ENCODE results near the gene SPAG9. TPM values are rescaled to one million over a fixed set of nuclear protein-coding genes. Genes with fewer than 3 reads are reported as not detected.

Gene SPAG9
- total RNA-seq, 6 donors from 2014 or later = 87.5 to 233 (median 152) TPM

DNA sequence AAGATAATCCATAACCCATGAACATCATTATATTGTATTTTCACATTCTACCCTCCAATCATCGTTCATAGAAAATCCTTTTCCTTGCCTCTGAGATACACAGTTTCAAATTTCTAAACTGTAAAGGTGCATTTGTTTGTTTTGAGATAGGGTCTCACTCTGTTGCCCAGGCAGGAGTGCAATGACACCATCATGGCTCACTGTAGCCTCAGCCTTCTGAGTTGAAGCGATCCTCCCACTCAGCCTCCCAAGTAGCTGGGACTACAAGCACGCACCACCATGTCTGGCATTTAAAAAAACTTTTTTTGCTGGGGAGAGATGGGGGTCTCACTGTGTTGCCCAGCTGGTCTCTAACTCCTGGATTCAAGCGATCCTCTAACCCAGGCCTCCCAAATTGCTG is 196.4 kb downstream of the SPAG9 start:
- no peaks in the 10 kb centered on the region for H3K9me3 ChIP-seq
- no peaks in the 10 kb centered on the region for H3K27me3 ChIP-seq
- H3K4me1 ChIP-seq = peaks cover 7 to 16% (median 8%) of the 10 kb centered on the region in 4 donors
- 94% methylated on average over 4 of the region's 4 CpGs for WGBS, 2 donors
- ATAC-seq (ENCODE audit: low FRiP score in 2 of 2) (no peak), DNase-seq (no peak)
- H3K27ac ChIP-seq = no peak overlapping the region
- H3K4me3 ChIP-seq = no peak overlapping the region
- no peaks in the 10 kb centered on the region for H3K36me3 ChIP-seq
- no peak for TF ChIP-seq POLR2A (IDR thresholded peaks at IDR 0.05)
- TF ChIP-seq POLR2AphosphoS5 (IDR thresholded peaks at IDR 0.05) = no peak
- TF ChIP-seq, protein P1, sequence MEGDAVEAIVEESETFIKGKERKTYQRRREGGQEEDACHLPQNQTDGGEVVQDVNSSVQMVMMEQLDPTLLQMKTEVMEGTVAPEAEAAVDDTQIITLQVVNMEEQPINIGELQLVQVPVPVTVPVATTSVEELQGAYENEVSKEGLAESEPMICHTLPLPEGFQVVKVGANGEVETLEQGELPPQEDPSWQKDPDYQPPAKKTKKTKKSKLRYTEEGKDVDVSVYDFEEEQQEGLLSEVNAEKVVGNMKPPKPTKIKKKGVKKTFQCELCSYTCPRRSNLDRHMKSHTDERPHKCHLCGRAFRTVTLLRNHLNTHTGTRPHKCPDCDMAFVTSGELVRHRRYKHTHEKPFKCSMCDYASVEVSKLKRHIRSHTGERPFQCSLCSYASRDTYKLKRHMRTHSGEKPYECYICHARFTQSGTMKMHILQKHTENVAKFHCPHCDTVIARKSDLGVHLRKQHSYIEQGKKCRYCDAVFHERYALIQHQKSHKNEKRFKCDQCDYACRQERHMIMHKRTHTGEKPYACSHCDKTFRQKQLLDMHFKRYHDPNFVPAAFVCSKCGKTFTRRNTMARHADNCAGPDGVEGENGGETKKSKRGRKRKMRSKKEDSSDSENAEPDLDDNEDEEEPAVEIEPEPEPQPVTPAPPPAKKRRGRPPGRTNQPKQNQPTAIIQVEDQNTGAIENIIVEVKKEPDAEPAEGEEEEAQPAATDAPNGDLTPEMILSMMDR (IDR thresholded peaks at IDR 0.05) = no peak
- no peak for TF ChIP-seq EP300 (IDR thresholded peaks at IDR 0.05)

DNA sequence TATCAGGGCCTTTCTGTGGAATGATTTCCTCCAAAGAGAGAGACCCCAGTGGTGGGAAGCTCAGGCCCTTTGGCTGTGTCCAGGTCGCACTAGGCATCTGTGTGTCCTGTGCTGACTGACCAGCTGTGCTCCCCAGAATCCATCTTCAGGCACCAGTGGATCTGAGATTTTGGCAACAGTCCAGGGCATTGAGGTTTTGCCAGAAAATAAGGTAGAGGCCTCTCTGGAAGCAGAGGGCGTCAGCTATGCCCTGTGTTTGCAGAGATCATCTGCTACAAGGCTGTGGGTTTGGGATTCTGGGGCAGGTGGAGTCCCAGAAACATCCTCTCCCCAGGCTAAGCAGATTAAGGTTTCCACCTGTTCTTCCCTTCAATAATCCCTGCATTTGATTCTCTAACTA is 197.1 kb downstream of the SPAG9 start:
- WGBS, 2 donors = 69 to 74% methylated on average over 2 of the region's 2 CpGs
- Histone ChIP-seq H3K4me1 (peaks cover 13 to 23% (median 15%) of the 10 kb centered on the region in 4 donors), H3K27ac (no peak overlapping the region), H3K27me3 (no peaks in the 10 kb centered on the region), H3K4me3 (no peak overlapping the region), H3K9me3 (no peaks in the 10 kb centered on the region), H3K36me3 (no peaks in the 10 kb centered on the region)
- DNase-seq (no peak), ATAC-seq (ENCODE audit: low FRiP score in 2 of 2) (no peak)
- TF ChIP-seq, protein P1 (IDR thresholded peaks at IDR 0.05) = no peak
- no peak for TF ChIP-seq POLR2A (IDR thresholded peaks at IDR 0.05)
- no peak for TF ChIP-seq EP300 (IDR thresholded peaks at IDR 0.05)
- TF ChIP-seq POLR2AphosphoS5 (IDR thresholded peaks at IDR 0.05) = no peak

DNA sequence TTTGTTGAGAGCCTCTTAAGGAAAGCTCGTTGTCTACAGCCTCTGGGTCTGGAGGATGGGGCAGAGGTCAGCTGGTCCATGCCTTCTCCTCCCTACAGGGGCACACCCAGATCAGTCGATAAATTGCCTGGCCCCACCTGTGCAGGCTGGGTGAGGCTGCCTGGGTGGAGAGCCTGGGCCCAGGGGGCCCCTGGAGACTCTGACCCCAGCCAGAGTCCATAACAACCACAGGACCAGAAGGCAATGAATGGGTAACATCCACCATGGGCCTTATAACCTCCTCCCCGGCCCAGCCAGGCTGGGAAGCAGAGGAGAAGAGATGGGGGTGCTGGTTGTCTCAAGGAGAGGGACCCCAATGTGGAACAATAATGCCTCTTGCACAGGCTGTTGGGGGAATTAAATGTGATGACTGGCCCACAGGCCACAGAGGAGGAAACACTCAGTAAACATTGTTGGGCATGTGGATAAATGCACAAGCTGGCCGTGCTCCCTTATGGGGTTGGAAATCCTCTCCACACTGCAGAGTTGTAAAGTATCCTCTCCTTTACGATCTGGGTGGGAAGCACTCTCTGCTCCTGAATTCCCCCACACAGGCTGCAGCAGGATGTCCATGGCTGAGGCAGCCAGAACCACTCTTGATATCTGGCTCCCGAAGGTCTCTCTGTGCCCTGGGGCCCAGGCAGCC is 197.8 kb downstream of the SPAG9 start:
- Histone ChIP-seq H3K4me3 (no peak overlapping the region), H3K9me3 (no peaks in the 10 kb centered on the region), H3K36me3 (no peaks in the 10 kb centered on the region), H3K27ac (no peak overlapping the region), H3K4me1 (peaks cover 19 to 30% (median 23%) of the 10 kb centered on the region in 4 donors), H3K27me3 (no peaks in the 10 kb centered on the region)
- 74 to 79% methylated on average over 4 to 6 of the region's 6 CpGs for WGBS, 2 donors
- DNase-seq (no peak), ATAC-seq (ENCODE audit: low FRiP score in 2 of 2) (no peak)
- TF ChIP-seq, protein P1 (IDR thresholded peaks at IDR 0.05) = no peak

DNA sequence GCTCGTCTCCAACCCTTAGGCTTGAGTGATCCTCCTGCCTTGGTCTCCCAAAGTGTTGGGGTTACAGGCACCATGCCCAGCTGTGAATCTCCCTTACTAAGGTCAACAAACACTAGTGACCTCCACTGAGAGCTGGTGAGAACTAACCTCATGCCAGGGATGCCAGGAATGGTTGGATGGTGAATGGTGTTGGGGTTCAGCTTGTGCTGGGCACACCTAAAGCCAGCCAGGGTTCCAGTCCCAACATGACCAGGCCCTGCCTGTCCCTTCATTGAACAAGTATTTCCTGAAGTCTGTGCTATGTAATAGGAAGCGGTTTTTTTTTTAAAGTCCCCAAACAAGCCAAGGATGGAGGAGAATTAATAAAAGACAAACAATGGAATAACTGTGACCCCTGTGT is 198.6 kb downstream of the SPAG9 start:
- no peak for DNase-seq
- TF ChIP-seq POLR2A (IDR thresholded peaks at IDR 0.05) = no peak
- TF ChIP-seq EP300 (IDR thresholded peaks at IDR 0.05) = no peak
- TF ChIP-seq POLR2AphosphoS5 (IDR thresholded peaks at IDR 0.05) = no peak
- TF ChIP-seq, protein P1 (IDR thresholded peaks at IDR 0.05) = no peak
- no peaks in the 10 kb centered on the region for H3K9me3 ChIP-seq
- no peaks in the 10 kb centered on the region for H3K36me3 ChIP-seq
- peaks cover 19 to 37% (median 24%) of the 10 kb centered on the region in 4 donors for H3K4me1 ChIP-seq
- no peak overlapping the region for H3K27ac ChIP-seq
- H3K4me3 ChIP-seq = no peak overlapping the region
- no peaks in the 10 kb centered on the region for H3K27me3 ChIP-seq
- WGBS, 2 donors = 82 to 95% methylated on average over 2 of the region's 2 CpGs
- ATAC-seq (ENCODE audit: low FRiP score in 2 of 2) = no peak

Measured in upper lobe of left lung (tissue), 6 donors.